Kidney (tissue), 14 donors: ENCODE data around the gene CIAO2B. TPM values are rescaled to one million over a fixed set of nuclear protein-coding genes. Genes with fewer than 3 reads are reported as not detected.

ENCODE experiments used
- DNase-seq, 5 donors: peaks; one replicate each; pipeline ENCODE4 v3.0.0-alpha.2; 2013 to 2020
- FAIRE-seq: peaks from 2 replicates; lab custom pipeline; 2012; peaks lifted over from hg19 to GRCh38; lab: Jason Lieb, UNC
- H3K27ac ChIP-seq, 2 donors: one replicate each; pipeline ENCODE4 v1.7.0; 2013; ENCODE audit warnings: low read depth in 2 of 2, low read length in 2 of 2, inconsistent platforms in 1 of 2
- H3K27me3 ChIP-seq: one replicate; pipeline ENCODE4 v1.7.1; 2013; ENCODE audit warnings: low read length, inconsistent platforms; ENCODE audit not compliant: control insufficient read depth, insufficient read depth
- H3K36me3 ChIP-seq, 3 donors: one replicate each; pipeline versions ENCODE4 v1.7.0 to v1.7.1; 2013; ENCODE audit warnings: low read length in 3 of 3, control low read depth in 1 of 3, inconsistent platforms in 1 of 3; ENCODE audit not compliant: insufficient read depth in 3 of 3, control insufficient read depth in 2 of 3
- H3K4me1 ChIP-seq, 3 donors: one replicate each; pipeline versions ENCODE4 v1.7.0 to v1.7.1; 2013; ENCODE audit warnings: low read length in 3 of 3, inconsistent platforms in 1 of 3, low read depth in 1 of 3; ENCODE audit not compliant: control insufficient read depth in 2 of 3, insufficient read depth in 2 of 3
- H3K4me3 ChIP-seq, 3 donors: one replicate each; pipeline versions ENCODE4 v1.7.0 to v1.8.1; 2013; ENCODE audit warnings: low read length in 3 of 3, control low read depth in 1 of 3, inconsistent platforms in 1 of 3
- H3K9ac ChIP-seq, 3 donors: one replicate each; pipeline versions ENCODE4 v1.7.0 to v1.7.1; 2013; ENCODE audit warnings: low read length in 3 of 3, control low read depth in 1 of 3, inconsistent platforms in 1 of 3
- H3K9me3 ChIP-seq, 3 donors: one replicate each; pipeline versions ENCODE4 v1.7.0 to v1.7.1; 2013; ENCODE audit warnings: low read length in 3 of 3, control low read depth in 1 of 3, inconsistent platforms in 1 of 3; ENCODE audit not compliant: control insufficient read depth in 2 of 3, insufficient read depth in 1 of 3
- intact Hi-C: fragments of 100-400 bp; cut with DNase I; formaldehyde crosslinking; loops from one replicate; pipeline ENCODE4 v1.11.1; 2022
- polyA plus RNA-seq: library from polyadenylated mRNA; stranded (reverse); fragments of 350-450 nt; fragmentation: Illumina TruSeq; extraction: RNeasy Lipid Tissue Mini Kit (QIAGEN cat#74804); gene quantifications from one replicate; pipeline ENCODE4 v1.2.3, GENCODE V29; 2014; ENCODE audit warnings: low read depth, low replicate concordance; ENCODE audit not compliant: insufficient read depth
- total RNA-seq: library from RNA; stranded (reverse); fragmentation: NEBNext Ultra II Directional; extraction: Animal tissue kit (Norgen Biotek cat#: 25700); gene quantifications from one replicate; pipeline ENCODE4 v1.2.1, GENCODE V29; 2021
- TF ChIP-seq, protein P1 (sequence below): IDR thresholded peaks from 3 replicates; pipeline ENCODE4 v1.5.1; 2012; ENCODE audit warnings: mild to moderate bottlenecking, moderate library complexity, borderline replicate concordance; ENCODE audit not compliant: insufficient read depth; ENCODE audit errors: extremely low read depth
- donor health status: control.
- donor health status: control.
- donor health status: control.
- donor health status: control.
- donor health status: control.
- donor health status: DM: yes; HTN: yes; CAD: no.
- donor health status: Normal renal cell carcinoma (clear cell type).

Gene CIAO2B
- total and polyA plus RNA-seq, 2 donors from 2014 or later, result 71.2 to 284 TPM

DNA sequence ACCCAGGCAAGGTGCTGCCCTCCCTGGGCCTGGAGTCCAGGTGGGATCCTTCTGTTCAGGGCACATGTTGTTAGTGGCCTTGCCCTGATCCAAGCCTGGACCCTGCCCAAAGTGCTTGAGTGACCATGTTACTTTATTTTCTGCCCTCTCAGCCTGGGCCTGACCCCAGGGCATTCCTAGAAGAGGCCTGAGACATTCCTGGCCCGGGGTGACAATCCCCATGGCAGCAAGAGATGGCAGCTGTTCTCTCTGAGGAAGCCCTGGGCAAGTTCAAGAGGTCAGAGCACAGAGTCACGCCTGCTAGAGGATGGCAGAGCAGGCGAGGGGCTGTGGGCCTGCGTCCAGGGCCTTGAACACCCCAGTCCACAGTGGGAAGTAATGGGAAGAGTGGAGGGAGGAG lies 20.5 kb downstream of the CIAO2B start:
- no peak for DNase-seq
- Histone ChIP-seq H3K27me3 (no peaks in the 10 kb centered on the region), H3K27ac (peak overlapping the region in 1 of 2 donors; percentile 70), H3K36me3 (peaks cover 0 to 23% (median 8%) of the 10 kb centered on the region in 3 donors), H3K9me3 (no peaks in the 10 kb centered on the region), H3K9ac (peak overlapping the region in 1 of 3 donors; percentile 62), H3K4me1 (peaks cover 0 to 23% (median 3%) of the 10 kb centered on the region in 3 donors), H3K4me3 (no peak overlapping the region)
- intact Hi-C loops, result no loop called here
- TF ChIP-seq, protein P1, sequence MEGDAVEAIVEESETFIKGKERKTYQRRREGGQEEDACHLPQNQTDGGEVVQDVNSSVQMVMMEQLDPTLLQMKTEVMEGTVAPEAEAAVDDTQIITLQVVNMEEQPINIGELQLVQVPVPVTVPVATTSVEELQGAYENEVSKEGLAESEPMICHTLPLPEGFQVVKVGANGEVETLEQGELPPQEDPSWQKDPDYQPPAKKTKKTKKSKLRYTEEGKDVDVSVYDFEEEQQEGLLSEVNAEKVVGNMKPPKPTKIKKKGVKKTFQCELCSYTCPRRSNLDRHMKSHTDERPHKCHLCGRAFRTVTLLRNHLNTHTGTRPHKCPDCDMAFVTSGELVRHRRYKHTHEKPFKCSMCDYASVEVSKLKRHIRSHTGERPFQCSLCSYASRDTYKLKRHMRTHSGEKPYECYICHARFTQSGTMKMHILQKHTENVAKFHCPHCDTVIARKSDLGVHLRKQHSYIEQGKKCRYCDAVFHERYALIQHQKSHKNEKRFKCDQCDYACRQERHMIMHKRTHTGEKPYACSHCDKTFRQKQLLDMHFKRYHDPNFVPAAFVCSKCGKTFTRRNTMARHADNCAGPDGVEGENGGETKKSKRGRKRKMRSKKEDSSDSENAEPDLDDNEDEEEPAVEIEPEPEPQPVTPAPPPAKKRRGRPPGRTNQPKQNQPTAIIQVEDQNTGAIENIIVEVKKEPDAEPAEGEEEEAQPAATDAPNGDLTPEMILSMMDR, result no peak
- no peak for FAIRE-seq

DNA sequence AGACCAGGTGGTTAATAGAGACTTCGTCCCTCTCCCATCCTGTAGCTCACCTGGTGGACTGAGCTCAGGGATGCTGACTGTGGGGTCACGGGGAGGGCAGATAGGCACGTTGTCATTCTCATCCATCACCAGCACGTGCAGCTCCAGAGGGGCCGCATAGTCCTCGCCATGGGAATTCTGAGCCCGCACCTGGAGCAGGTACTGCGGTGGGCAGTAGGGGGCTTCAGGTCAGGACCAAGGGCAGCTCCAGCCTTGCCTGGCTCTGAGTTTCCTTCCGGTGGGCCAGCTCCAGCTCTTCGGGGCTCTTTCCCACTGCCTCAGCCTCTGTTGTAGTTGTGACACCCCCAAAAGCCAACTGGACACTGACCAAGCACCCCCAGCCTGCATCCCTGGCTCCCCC lies 21.1 kb downstream of the CIAO2B start:
- intact Hi-C loops, result no loop called here
- Histone ChIP-seq H3K36me3 (peaks cover 0 to 23% (median 10%) of the 10 kb centered on the region in 3 donors), H3K9ac (peak overlapping the region in 1 of 3 donors; percentile 62), H3K9me3 (no peaks in the 10 kb centered on the region), H3K4me3 (no peak overlapping the region), H3K27ac (peak overlapping the region in 1 of 2 donors; percentile 70), H3K27me3 (no peaks in the 10 kb centered on the region), H3K4me1 (peaks cover 0 to 23% (median 0%) of the 10 kb centered on the region in 3 donors)
- DNase-seq (peak in 1 of 5 donors; percentile 38), FAIRE-seq (no peak)
- TF ChIP-seq, protein P1, result no peak

DNA sequence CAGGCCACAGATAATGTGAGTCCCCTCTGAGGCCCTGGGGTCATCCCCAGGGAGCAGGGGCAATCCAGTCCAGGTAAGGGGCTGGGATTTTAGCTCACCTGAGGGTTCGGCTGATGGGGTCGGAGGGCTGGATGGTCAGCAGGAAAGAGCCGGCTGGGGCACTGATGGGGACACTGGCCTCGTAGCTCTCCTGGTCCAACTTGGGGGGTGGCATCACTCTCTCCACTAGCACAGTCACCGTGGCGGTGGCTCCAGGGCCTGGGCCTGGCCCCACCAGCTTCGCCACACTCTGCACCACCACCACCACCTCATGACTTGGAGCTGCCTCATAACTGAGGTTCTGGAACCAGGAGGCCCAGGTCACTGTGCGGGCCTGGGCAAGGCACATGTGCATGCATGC lies 22.4 kb downstream of the CIAO2B start:
- DNase-seq, result peak in 1 of 5 donors; percentile 61
- no peaks in the 10 kb centered on the region for H3K27me3 ChIP-seq

More for the DNA sequence above, 22.4 kb downstream of the CIAO2B start:
- Histone ChIP-seq H3K27ac (peak overlapping the region in 1 of 2 donors; percentile 61), H3K4me1 (peaks cover 0 to 23% (median 0%) of the 10 kb centered on the region in 3 donors), H3K4me3 (no peak overlapping the region), H3K9me3 (no peaks in the 10 kb centered on the region), H3K9ac (peak overlapping the region in 1 of 3 donors; percentile 7), H3K36me3 (peaks cover 0 to 23% (median 10%) of the 10 kb centered on the region in 3 donors)
- TF ChIP-seq, protein P1, result no peak
- no peak for FAIRE-seq
- intact Hi-C loops, result no loop called here
